HG03139 (cell line): ENCODE results near the gene KYAT1.
"Not testable (repeated sequence)": the region's sequence is repeated elsewhere in the genome, so short reads cannot be mapped to it uniquely, and the experiment has no call there.

ENCODE experiments used
- ATAC-seq: cut with Tn5 transposase; IDR thresholded peaks from one replicate; pipeline ENCODE4 v1.9.1; 2021; ENCODE audit not compliant: unreplicated experiment

The KYAT1 gene

DNA sequence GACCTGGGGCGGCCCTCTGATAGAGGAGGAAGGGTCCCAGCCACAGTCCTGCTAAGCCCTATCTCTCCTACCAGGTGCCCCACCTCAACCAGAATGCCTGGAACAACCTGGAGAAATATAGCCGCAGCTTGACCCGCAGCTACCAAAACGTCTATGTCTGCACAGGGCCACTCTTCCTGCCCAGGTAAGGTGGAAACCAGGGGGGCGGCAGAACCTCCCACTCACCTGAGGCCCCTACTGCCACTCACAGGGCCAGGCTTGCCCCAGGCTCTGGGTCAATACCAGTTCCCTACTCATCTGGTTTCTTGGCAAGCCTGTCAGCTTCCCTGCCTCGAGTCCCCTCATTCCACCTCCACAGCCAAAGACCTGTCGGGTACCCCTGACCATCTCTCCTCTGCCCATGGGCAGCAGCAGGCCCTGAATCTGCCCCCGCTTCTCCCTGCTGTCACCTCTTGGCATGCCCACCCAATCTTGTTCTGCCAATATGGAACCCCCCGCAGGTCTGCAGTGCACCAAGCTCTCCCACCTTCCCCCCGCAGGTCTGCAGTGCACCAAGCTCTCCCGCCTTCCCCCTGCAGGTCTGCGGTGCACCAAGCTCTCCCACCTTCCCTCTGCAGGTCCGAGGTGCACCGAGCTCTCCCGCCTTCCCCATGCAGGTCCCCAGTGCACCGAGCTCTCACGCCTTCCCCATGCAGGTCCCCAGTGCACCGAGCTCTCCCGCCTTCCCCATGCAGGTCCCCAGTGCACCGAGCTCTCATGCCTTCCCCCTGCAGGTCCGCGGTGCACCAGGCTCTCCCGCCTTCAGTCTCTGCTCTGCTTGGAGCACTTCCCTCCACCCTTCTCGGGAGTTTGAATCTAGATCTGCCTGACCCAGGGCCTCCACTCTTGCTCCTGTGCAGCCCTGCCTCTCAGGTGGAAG, 60.8 kb downstream of the KYAT1 start:
- no peak for ATAC-seq

DNA sequence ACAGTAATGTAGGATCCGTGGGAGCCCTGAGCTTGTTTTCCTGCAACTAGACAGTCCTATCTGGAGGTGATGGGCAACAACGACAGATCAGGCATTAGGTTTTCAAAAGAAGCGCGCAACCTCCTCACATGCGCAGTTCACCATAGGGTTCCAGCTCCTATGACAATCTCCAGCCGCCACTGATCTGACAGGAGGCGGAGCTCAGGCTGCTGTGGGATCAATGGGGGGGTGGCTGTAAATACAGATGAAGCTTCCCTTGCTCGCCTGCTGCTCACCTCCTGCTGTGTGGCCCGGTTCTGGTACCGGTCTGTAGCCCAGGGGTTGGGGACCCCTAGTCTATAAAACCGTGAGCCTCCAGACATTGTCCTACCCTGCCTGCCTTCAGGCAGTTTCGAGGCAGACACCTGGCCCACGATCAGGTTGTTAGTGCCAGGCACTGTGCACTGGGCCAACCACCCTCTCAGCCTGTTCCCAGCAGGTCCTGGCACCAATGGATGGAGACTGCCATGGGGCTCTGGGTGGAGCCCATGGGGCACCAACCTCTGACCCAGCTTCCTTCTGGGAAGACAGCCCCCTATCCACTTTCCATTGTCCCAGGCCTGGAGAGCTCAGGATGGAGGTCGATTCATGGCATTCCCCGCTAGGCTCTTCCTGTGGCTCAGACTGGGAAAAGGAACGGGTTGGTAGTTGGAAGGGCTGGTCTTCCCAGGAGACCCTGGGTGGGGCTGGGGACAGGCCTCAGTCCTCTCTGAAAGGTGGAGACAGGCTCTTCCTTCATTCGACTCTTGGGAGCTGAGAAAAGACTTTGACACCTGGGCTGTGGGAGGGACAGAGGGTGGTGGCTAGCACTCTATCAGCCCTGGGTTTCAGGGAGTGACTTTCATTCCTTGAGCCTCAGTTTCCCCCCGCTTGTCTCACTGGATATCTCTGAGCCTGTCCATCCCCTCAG, 61.8 kb downstream of the KYAT1 start:
- no peak for ATAC-seq

DNA sequence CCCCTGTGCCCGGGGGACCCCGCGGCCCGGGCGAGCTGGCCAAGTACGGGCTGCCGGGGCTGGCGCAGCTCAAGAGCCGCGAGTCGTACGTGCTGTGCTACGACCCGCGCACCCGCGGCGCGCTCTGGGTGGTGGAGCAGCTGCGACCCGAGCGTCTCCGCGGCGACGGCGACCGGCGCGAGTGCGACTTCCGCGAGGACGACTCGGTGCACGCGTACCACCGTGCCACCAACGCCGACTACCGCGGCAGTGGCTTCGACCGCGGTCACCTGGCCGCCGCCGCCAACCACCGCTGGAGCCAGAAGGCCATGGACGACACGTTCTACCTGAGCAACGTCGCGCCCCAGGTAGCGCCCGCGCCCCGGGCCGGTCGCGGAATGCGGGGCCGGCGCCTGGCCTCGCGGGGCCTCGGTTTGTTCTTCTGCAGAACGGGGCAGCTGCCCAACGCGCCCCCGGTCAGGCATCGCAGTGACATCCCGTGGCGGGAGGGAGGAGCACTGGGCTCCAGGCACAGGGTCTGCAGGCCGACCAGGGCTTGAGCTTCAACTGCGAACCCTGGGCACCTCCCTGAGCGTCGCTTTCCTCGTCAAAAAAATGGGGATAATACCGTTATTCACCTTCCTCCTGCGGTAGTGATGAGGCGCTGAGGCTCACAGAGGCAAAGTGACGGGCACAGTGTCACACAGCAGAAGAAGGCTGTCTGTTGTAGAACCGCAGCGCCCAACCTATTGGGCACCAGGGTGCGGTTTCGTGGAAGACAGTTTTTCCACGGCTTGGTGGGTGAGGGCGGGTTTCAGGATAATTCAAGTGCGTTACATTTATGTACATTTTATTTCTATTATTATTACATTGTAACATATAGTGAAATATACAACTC, 62.7 kb downstream of the KYAT1 start:
- peak; percentile 13 for ATAC-seq

DNA sequence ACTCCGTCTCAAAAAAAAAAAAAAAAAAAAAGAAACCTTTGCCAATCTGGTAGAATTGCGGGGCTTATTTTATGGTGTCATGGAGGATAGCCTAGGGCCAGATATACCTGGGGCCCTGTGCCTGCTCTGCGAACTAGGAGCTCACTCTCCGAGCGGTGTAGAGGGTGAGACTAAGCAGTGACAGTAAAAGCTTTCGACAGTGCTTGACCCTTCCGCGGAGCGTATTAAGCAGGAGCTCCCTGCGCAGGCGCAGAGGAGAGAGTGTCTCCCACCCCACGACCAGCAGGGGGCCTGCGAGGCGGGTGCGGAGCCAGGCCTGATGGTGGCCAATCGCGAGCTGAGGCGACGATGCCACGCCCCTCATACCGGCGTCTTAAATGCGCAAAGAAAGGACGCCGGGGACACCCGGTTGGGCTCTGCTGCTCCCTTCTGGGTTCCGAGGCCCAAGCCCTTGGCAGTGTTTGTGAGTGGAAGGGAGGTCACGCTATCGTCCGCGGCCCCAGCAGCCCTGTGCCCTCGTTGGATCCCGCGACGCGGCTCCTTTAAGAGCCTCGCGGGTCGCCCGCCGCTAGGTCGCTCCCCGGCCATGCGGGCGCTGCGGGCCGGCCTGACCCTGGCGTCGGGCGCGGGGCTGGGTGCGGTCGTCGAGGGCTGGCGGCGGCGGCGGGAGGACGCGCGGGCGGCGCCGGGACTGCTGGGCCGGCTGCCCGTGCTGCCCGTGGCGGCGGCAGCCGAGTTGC, 63.5 kb downstream of the KYAT1 start, which contains the start of gene ENDOG:
TSS of gene ENDOG (plus strand) at position 402 of the 740 bp plus-strand sequence. CDS start at position 587, 185 bp downstream.
- ATAC-seq, result peak; percentile 85

DNA sequence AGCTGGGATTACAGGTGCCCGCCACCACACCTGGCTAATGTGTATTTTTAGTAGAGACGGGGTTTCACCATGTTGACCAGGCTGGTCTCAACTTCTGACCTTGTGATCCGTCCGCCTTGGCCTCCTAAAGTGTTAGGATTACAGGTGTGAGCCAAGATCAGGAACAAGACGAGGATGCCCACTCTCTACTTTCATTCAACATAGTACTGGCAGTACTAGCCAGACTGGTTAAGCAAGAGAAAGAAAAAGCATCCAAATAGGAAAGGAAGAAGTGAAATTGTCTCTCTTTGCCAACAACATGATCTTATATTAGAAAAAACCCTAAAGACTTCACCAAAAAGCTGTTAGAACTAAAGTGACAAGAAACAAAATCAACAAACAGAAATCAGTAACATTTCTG, 70.9 kb downstream of the KYAT1 start:
- no peak for ATAC-seq

DNA sequence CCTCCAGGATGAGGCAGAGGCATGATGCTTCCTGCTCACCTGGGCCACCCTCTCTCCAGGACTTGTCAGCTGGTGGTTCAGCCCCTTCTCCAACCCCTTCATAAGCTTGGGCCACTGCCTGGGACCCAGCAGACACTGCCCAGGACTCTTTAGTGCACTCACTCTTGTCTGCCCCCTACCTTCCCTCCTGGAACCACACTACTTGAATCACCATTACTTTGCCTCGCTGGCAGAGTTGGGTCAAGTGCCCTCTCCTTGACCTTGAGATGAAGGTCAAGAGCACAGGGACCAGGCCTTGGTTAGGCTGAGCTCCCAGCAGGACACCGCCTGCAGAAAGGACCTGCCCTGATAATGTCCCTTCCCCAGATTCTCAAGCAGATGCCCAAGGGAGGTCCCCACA, 71.9 kb downstream of the KYAT1 start:
- no peak for ATAC-seq

DNA sequence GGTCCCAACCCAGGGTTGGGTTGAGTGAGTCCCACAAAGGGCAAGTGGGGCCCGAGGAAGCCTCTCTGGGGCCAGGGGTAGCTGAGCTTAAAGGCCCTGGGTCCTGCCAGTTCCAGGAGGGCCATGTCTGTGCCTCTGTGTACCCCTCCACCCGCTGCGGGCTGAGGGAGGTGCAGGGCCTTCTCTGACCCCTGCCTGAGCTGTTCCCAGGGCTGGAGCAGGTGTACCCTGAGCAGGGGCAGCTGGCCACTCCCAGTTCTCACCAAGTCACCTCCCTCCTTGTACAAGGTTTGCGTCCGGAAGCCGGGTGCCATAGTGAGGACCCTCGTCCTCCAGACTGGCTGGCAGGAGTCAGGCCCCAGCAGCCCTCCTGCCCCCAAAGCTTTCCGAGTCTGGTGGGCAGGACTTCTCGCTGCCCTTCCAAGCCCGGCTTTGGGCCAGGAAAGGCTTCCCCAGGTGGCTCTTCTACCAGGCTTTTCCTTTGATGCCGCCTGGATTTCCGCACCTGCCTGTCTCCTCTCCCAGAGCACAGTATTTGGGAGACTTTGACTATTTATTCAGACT, 72.6 kb downstream of the KYAT1 start:
- no peak for ATAC-seq

DNA sequence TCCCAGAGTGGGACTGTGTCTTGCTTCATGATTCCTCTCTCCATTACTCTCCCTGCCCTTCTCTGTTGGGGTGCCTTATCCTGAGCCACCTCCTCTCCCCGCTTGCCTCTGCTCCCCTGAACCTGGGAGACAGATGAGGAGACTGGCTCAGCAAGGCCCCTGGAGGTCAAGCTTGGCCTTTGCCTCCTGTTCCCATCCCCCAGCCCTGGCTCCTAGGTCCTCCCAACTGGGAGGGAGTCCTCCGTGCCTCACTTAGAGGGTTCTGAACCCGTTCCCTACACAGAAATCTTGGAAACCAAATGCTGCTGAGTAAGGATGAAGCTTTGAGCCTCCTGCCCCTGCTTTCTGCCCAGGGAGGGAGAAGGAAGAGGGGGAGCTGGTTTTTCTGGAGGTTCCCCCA, 73.2 kb downstream of the KYAT1 start:
- ATAC-seq, result no peak

DNA sequence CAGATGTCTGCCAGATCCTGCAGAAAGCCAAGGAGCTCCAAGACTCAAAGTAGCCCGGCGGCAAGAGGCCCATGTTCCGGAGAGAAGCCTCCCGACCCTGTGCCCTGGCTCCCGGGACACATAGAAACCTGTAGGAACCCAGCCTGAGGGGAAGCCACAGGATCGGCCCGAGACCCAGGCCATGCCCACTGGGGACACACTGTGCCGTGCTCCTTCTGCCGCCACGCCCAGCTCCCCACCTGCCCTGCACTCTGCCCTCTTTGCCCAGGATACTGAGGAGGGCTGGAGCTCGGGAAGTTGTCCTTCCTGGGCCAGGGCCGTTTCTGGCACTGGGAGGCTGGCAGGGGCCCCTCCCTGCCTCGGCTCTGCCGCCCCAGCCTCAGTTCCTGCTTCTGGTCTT, 73.9 kb downstream of the KYAT1 start:
- no peak for ATAC-seq

DNA sequence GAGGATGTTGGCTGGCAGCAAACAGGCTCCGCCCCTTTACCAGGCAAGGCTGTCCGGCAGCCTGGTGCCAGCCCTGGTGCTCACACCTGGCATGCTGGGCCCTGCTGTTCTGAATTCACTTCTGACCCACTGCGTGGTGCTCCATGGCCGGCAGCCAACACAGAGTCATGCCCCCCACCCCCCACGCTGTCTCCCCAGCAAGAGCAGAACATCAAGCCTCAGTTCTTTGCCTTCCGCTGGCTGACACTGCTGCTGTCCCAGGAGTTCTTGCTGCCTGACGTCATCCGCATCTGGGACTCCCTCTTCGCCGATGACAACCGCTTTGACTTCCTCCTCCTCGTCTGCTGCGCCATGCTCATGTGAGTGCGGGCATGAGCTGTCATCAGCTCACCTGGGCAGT, 76.1 kb downstream of the KYAT1 start:
- no peak for ATAC-seq

DNA sequence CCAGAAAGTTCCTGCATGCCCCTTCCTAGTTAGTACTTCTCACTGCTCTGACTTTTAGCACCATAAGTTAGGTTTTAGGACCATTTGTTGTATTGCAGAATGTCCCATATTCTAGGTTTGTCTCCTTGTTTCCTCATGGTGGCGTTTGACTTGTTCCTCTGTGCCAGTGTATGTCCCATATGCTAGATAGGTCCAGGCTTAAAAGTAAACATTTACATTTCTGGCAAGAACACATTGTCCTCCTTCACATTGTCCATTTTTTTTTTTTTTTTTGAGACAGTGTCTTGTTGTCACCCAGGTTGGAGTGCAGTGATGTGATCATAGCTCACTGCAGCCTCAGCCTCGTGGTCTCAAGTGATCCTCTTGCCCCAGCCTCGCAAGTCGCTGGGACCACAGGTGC, 79.3 kb downstream of the KYAT1 start:
- no peak for ATAC-seq

DNA sequence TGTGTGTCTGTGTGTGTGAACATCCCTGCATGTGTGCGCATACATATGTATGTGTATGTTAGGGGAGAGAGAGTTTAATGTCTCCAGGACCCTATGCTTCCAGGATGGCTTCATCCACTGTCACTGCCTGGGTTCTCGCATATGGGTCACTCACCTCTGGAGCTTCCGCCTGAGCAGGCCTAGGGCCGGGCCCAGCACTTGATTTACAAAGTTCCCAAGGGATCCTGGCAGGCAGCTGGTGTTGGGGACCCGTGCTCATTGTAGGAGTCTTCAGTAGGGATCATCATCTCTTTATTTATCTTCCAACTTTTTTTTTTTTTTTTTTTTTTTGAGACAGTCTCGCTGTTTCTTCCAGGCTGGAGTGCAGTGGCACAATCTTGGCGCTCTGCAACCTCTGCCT, 81.7 kb downstream of the KYAT1 start:
- no peak for ATAC-seq

DNA sequence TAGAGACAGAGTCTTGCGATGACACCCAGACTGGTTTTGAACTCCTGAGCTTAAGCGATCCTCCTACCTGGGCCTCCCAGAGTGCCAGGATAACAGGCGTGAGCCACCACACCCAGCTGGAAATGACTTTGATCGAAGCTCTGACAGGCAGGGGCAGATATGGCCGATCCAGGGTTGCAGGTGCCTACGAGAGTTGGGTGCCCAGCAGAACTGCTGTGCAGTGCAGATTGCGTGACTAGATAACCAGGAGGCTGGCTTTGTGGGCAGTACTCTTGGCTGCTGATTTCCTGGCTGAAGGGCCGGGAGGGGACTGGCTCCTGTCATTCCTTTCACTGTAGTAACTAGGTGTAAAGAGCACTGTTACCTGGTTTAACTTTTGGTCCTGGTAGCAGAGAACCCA, 82.9 kb downstream of the KYAT1 start:
- ATAC-seq, result no peak

DNA sequence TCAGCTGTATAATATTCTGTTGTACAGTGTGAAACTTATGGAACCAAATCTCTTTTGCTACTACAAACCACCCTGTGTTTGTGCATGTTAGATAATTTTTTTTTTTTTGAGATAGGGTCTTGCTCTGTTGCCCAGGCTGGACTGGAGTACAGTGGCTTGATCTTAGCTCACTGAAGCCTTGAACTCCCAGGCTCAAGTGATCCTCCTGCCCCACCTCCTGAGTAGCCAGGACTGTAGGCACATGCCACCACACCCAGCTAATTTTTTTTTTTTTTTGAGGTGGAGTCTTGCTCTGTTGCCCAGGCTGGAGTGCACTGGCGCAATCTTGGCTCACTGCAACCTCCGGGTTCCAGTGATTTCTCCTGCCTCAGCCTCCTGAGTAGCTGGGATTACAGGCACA, 86.8 kb downstream of the KYAT1 start:
- ATAC-seq, result not testable (repeated sequence)

DNA sequence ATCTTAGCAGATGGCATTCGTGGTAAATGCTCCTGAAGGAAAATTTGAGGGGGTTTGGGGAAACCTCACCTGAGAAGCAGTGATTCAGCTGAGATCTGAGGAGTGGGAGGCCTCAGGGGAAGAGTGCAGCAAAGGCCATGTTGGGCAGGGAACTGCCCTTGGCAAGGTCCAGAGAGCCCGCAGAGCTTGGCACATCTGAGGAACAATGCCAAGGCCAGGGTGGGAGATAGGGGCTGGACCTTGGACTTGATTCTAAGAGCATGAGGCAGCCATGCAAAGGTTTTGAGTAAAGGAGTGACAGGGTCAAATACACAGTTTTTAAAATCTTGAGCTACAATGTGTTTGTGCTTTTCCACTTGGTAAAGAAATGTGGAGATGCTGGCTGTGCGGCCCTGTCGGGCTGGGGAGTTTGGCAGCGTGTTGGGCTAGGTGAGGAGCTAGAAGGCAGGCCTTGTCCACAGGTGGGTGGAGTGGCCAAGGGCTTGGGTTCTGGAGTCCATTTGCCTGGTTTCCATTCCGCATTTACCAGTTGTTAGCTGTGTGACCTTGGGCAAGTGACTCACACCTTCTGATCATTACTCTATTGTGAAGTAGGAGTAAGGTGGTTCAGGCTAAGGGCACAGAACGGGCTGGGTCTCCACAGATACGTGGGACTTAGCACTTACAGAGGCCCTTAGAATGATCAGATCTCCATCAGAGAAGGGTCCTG, 88.6 kb downstream of the KYAT1 start:
- ATAC-seq, result no peak

DNA sequence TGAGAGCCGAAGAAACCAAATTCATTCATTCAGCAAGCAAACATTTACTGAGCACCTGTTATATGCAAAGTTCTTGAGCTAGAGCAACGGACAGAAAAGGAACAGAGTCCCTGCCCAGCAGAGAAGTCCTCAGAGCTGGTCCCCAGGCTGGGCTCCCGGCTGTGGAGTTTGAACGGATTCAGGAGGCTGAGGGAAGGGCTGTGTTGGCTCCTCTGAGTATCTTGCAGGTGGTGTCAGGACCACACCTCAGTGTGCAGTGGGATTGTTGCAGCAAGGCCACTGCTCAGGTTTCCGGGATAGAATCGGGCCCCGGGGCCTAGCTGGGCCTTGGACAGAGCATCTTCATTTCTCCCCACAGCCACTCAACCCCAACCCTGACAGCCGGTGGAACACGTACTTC, 89.6 kb downstream of the KYAT1 start:
- ATAC-seq, result no peak

DNA sequence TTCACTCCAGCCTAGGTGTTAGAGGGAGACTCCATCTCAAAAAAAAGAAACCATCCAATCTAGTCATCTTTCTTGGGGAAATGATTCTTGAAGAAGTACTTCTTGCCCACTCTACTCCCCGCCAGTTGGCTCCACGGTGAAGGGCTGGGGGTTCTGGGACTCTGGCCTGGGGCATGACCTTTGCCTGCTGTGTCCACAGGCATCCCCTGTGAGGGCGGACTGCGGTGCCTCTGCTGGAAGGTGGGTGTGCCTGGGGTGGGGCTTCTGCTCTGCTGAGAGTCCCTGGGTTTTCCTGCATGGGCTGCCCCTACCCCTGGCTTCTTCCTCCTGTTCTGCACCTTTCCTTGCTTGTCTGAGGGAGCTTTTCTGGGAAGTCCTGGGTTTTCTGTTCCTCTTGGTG, 91.2 kb downstream of the KYAT1 start:
- no peak for ATAC-seq

DNA sequence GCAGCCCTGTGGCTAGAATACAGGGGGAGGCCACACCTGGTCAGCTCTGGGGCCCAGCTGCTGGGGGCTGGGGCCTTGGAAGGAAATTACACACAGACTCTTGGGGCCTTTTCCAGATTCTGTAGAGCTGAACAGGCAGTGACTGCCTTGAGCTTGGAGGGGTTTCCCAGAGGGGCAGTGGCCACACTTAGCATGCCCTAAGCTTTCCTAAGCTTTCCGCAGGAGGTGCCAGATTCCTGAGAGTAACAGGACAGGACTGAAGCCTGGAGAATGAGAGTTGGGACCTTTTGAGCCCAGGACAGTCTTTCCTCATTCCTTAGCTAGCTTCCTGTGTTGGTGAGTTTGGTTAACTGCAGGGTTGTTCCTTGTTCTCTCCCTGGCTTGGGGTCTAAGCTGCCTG, 93.3 kb downstream of the KYAT1 start:
- ATAC-seq, result no peak

DNA sequence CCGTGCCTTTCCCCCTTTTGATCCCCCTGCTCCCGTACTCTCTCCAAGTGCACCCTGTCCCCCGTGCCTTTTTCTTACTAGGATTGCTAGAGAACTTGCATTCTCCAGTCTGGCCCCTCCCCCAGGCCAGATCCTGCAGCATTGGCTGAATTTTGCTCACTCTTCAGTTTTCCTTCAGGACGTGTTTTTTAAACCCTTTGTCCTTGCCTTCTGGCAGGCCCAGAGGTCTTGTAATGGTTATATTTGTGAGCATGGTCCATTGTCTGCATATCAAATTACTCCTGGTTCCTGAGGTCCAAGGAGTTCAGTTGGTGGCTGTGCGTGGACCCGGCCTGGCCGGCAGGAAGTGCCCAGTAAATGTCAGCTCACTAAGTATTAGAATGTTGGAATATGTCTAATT, 94.1 kb downstream of the KYAT1 start:
- ATAC-seq, result no peak
